Naive thymus-derived CD4-positive, alpha-beta T cell (primary cell): ENCODE data around the gene PI4K2A. TPM values are rescaled to one million over a fixed set of nuclear protein-coding genes. Genes with fewer than 3 reads are reported as not detected.

Experiments used
- ATAC-seq: fragments of 150-1000 bp; cut with Tn5 transposase; 2 replicates; pipeline ENCODE4 v1.10.0; 2021; ENCODE audit warnings: mild to moderate bottlenecking, moderate library complexity
- CTCF ChIA-PET: fragments of 350-600 bp; sonication (Branson Sonifier 250); formaldehyde crosslinking; loops from one replicate; lab custom pipeline; 2021; ENCODE audit warnings: antibody characterized with exemption; lab: Charles Lee
- POLR2A ChIA-PET: fragments of 350-600 bp; sonication (Branson Sonifier 250); formaldehyde crosslinking; loops from one replicate; lab custom pipeline; 2021; ENCODE audit warnings: antibody characterized with exemption, inconsistent platforms; lab: Charles Lee
- DNase-seq, 9 donors: peaks; one replicate each; pipeline versions ENCODE4 v3.0.0 to v3.0.0-alpha.2; 2020 to 2022; ENCODE audit warnings: mixed read lengths in 1 of 9
- H3K27ac ChIP-seq: one replicate; pipeline ENCODE4 v1.7.0; 2013; ENCODE audit warnings: mild to moderate bottlenecking, low read depth, low read length, moderate library complexity
- H3K27me3 ChIP-seq, 2 donors: one replicate each; pipeline ENCODE4 v1.7.0; 2013; ENCODE audit warnings: low read length in 2 of 2, mild to moderate bottlenecking in 2 of 2, moderate library complexity in 2 of 2; ENCODE audit not compliant: control insufficient read depth in 2 of 2, insufficient read depth in 2 of 2
- H3K36me3 ChIP-seq, 3 experiments: 1 replicate in 2 of 3; 2 replicates in 1 of 3; pipeline ENCODE4 v1.7.0; 2013; ENCODE audit warnings: low read length in 3 of 3, mild to moderate bottlenecking in 3 of 3, moderate library complexity in 1 of 3; ENCODE audit not compliant: insufficient read depth in 3 of 3, control insufficient read depth in 2 of 3
- H3K4me1 ChIP-seq, 2 donors: one replicate each; pipeline ENCODE4 v1.7.0; 2013; ENCODE audit warnings: low read length in 2 of 2, mild to moderate bottlenecking in 2 of 2, moderate library complexity in 1 of 2; ENCODE audit not compliant: control insufficient read depth in 2 of 2, insufficient read depth in 2 of 2
- H3K4me3 ChIP-seq: 2 replicates; pipeline ENCODE4 v1.7.0; 2013; ENCODE audit warnings: mild to moderate bottlenecking, low read length
- H3K9me3 ChIP-seq, 3 experiments: 1 replicate in 2 of 3; 2 replicates in 1 of 3; pipeline ENCODE4 v1.7.0; 2013; ENCODE audit warnings: low read length in 3 of 3; ENCODE audit not compliant: control insufficient read depth in 2 of 3
- H3K27ac Mint-ChIP-seq, 9 donors: one replicate each; pipeline ENCODE4 v1.8.0; 2020 to 2022; ENCODE audit warnings: mixed read lengths in 9 of 9, mild to moderate bottlenecking in 8 of 9, moderate library complexity in 5 of 9, inconsistent platforms in 2 of 9
- H3K27me3 Mint-ChIP-seq, 5 donors: one replicate each; pipeline ENCODE4 v1.8.0; 2021 to 2022; ENCODE audit warnings: mixed read lengths in 5 of 5, mild to moderate bottlenecking in 1 of 5
- H3K36me3 Mint-ChIP-seq, 5 donors: one replicate each; pipeline ENCODE4 v1.8.0; 2020 to 2022; ENCODE audit warnings: mixed read lengths in 5 of 5, mild to moderate bottlenecking in 3 of 5, inconsistent platforms in 1 of 5
- H3K4me1 Mint-ChIP-seq, 7 donors: one replicate each; pipeline ENCODE4 v1.8.0; 2020 to 2022; ENCODE audit warnings: mixed read lengths in 7 of 7, mild to moderate bottlenecking in 3 of 7, inconsistent platforms in 1 of 7
- H3K4me3 Mint-ChIP-seq, 10 donors: one replicate each; pipeline ENCODE4 v1.8.0; 2020 to 2022; ENCODE audit warnings: mild to moderate bottlenecking in 10 of 10, mixed read lengths in 10 of 10, moderate library complexity in 6 of 10, inconsistent platforms in 2 of 10
- H3K9me3 Mint-ChIP-seq, 11 donors: one replicate each; pipeline ENCODE4 v1.8.0; 2020 to 2022; ENCODE audit warnings: mixed read lengths in 11 of 11, mild to moderate bottlenecking in 4 of 11, inconsistent platforms in 1 of 11, moderate library complexity in 1 of 11
- intact Hi-C, 2 donors: fragments of 100-400 bp; cut with micrococcal nuclease; formaldehyde crosslinking; loops; one replicate each; pipeline ENCODE4 v1.15.1; 2023
- polyA plus RNA-seq, 2 donors: library from polyadenylated mRNA; unstranded; fragments of 300-500 nt; fragmentation: Illumina TruSeq; gene quantifications; one replicate each; pipeline ENCODE4 v1.2.3, GENCODE V29; 2021
- total RNA-seq, 6 experiments: library from RNA in 5 of 6; stranded (reverse) in 5 of 6; gene quantifications; 1 replicate in 5 of 6; 2 replicates in 1 of 6; pipeline ENCODE4 v1.2.3 and lab custom pipeline; 2021 to 2026

Gene PI4K2A
- total and polyA plus RNA-seq, 7 experiments from 2014 or later: 5.5 to 33.8 (median 10.1) TPM

GRCh38 chr10:97598407-97599271, 41.8 kb upstream of the PI4K2A start:
- H3K27ac Mint-ChIP-seq: no peak overlapping the region
- intact Hi-C loops: no loop called here

GRCh38 chr10:97599272-97599619, 41.2 kb upstream of the PI4K2A start:
- no peak overlapping the region for H3K27ac ChIP-seq
- no peaks in the 10 kb centered on the region for H3K9me3 ChIP-seq
- intact Hi-C loops: no loop called here
- Mint-ChIP-seq H3K9me3 (no peaks in the 10 kb centered on the region), H3K4me1 (no peaks in the 10 kb centered on the region), H3K36me3 (no peaks in the 10 kb centered on the region), H3K27ac (no peak overlapping the region), H3K27me3 (no peaks in the 10 kb centered on the region), H3K4me3 (no peak overlapping the region)
- ChIA-PET POLR2A (no interaction called here), CTCF (no interaction called here)
- H3K27me3 ChIP-seq: no peaks in the 10 kb centered on the region
- DNase-seq (no peak), ATAC-seq (no peak)
- no peak overlapping the region for H3K4me3 ChIP-seq
- no peaks in the 10 kb centered on the region for H3K36me3 ChIP-seq
- H3K4me1 ChIP-seq: no peaks in the 10 kb centered on the region

More at GRCh38 chr10:97598407-97599271, 41.8 kb upstream of the PI4K2A start:
- ATAC-seq (no peak), DNase-seq (no peak)
- no peaks in the 10 kb centered on the region for H3K4me1 Mint-ChIP-seq
- H3K9me3 ChIP-seq: no peaks in the 10 kb centered on the region
- H3K27me3 ChIP-seq: no peaks in the 10 kb centered on the region
- H3K9me3 Mint-ChIP-seq: no peaks in the 10 kb centered on the region
- H3K27me3 Mint-ChIP-seq: no peaks in the 10 kb centered on the region
- no peaks in the 10 kb centered on the region for H3K36me3 Mint-ChIP-seq
- POLR2A ChIA-PET: no interaction called here
- H3K27ac ChIP-seq: no peak overlapping the region
- CTCF ChIA-PET: no interaction called here
- no peaks in the 10 kb centered on the region for H3K4me1 ChIP-seq
- H3K4me3 ChIP-seq: no peak overlapping the region
- H3K36me3 ChIP-seq: no peaks in the 10 kb centered on the region
- H3K4me3 Mint-ChIP-seq: no peak overlapping the region

GRCh38 chr10:97600616-97601015, 39.9 kb upstream of the PI4K2A start:
- CTCF ChIA-PET: no interaction called here
- ATAC-seq (no peak), DNase-seq (no peak)
- Histone ChIP-seq H3K27me3 (no peaks in the 10 kb centered on the region), H3K36me3 (no peaks in the 10 kb centered on the region), H3K27ac (no peak overlapping the region), H3K9me3 (no peaks in the 10 kb centered on the region), H3K4me3 (no peak overlapping the region), H3K4me1 (no peaks in the 10 kb centered on the region)
- Mint-ChIP-seq H3K36me3 (no peaks in the 10 kb centered on the region), H3K27ac (no peak overlapping the region), H3K4me3 (no peak overlapping the region), H3K4me1 (no peaks in the 10 kb centered on the region), H3K27me3 (peaks cover 0 to under 1% (median 0%) of the 10 kb centered on the region in 5 donors), H3K9me3 (no peaks in the 10 kb centered on the region)
- intact Hi-C loops: no loop called here
- POLR2A ChIA-PET: no interaction called here

GRCh38 chr10:97601268-97602215, 38.9 kb upstream of the PI4K2A start:
- H3K36me3 Mint-ChIP-seq: no peaks in the 10 kb centered on the region
- no peak for ATAC-seq
- peaks cover 0 to 5% (median 2%) of the 10 kb centered on the region in 5 donors for H3K27me3 Mint-ChIP-seq
- POLR2A ChIA-PET: no interaction called here
- H3K27me3 ChIP-seq: no peaks in the 10 kb centered on the region
- no peaks in the 10 kb centered on the region for H3K36me3 ChIP-seq
- DNase-seq: no peak
- H3K4me1 Mint-ChIP-seq: no peaks in the 10 kb centered on the region
- no peaks in the 10 kb centered on the region for H3K9me3 ChIP-seq
- no peak overlapping the region for H3K4me3 ChIP-seq
- H3K27ac Mint-ChIP-seq: no peak overlapping the region
- intact Hi-C loops: no loop called here
- H3K27ac ChIP-seq: no peak overlapping the region
- no peaks in the 10 kb centered on the region for H3K4me1 ChIP-seq
- H3K4me3 Mint-ChIP-seq: no peak overlapping the region
- no peaks in the 10 kb centered on the region for H3K9me3 Mint-ChIP-seq
- CTCF ChIA-PET: no interaction called here

- CTCF ChIA-PET: no interaction called here
- ATAC-seq (no peak), DNase-seq (no peak)
- intact Hi-C loops: no loop called here
- H3K4me1 ChIP-seq: no peaks in the 10 kb centered on the region
- Mint-ChIP-seq H3K4me3 (no peak overlapping the region), H3K27me3 (peaks cover 0 to 8% (median 4%) of the 10 kb centered on the region in 5 donors), H3K9me3 (no peaks in the 10 kb centered on the region), H3K4me1 (no peaks in the 10 kb centered on the region), H3K27ac (no peak overlapping the region), H3K36me3 (no peaks in the 10 kb centered on the region)
- H3K9me3 ChIP-seq: no peaks in the 10 kb centered on the region
- POLR2A ChIA-PET: no interaction called here
- H3K27me3 ChIP-seq: no peaks in the 10 kb centered on the region
- no peak overlapping the region for H3K27ac ChIP-seq
- no peak overlapping the region for H3K4me3 ChIP-seq
- H3K36me3 ChIP-seq: no peaks in the 10 kb centered on the region
Measured at GRCh38 chr10:97607095-97607636, 33.3 kb upstream of the PI4K2A start.

GRCh38 chr10:97608991-97609561, 31.4 kb upstream of the PI4K2A start:
- Mint-ChIP-seq H3K4me1 (peaks cover 0 to 1% (median 0%) of the 10 kb centered on the region in 7 donors), H3K27ac (no peak overlapping the region), H3K4me3 (no peak overlapping the region), H3K27me3 (peaks cover 0 to 8% (median 4%) of the 10 kb centered on the region in 5 donors), H3K36me3 (no peaks in the 10 kb centered on the region), H3K9me3 (no peaks in the 10 kb centered on the region)
- H3K36me3 ChIP-seq: no peaks in the 10 kb centered on the region
- ATAC-seq (no peak), DNase-seq (no peak)
- H3K4me3 ChIP-seq: no peak overlapping the region
- ChIA-PET CTCF (no interaction called here), POLR2A (interaction anchor here (0.7 kb wide), 1 partner anchor 1322 kb away, joined by 3 read pairs; no protein-coding TSS in a partner anchor)
- no peaks in the 10 kb centered on the region for H3K27me3 ChIP-seq
- no peak overlapping the region for H3K27ac ChIP-seq
- no peaks in the 10 kb centered on the region for H3K4me1 ChIP-seq
- no peaks in the 10 kb centered on the region for H3K9me3 ChIP-seq
- intact Hi-C loops: no loop called here
